Karpas-422 (cell line): ENCODE measurements around the gene ATN1. TPM values are rescaled to one million over a fixed set of nuclear protein-coding genes. Genes with fewer than 3 reads are reported as not detected.
A peak's percentile ranks its signal among the peaks of the same experiment; 100 is the strongest.
"Not testable (repeated sequence)": the region's sequence is repeated elsewhere in the genome, so short reads cannot be mapped to it uniquely, and the experiment has no call there.

Experiments
- DNase-seq: peaks from one replicate; pipeline ENCODE4 v3.0.0-alpha.2; 2015
- H2AFZ ChIP-seq: fragments of 200-600 bp; sonication (generic); 2 replicates; pipeline ENCODE4 v1.6.1; 2014; ENCODE audit warnings: antibody characterized with exemption, low read length, mixed read lengths
- H3K27ac ChIP-seq: fragments of 200-600 bp; sonication (generic); 2 replicates; pipeline ENCODE4 v1.5.1; 2014; ENCODE audit warnings: mild to moderate bottlenecking, low read length, moderate library complexity
- H3K27me3 ChIP-seq: fragments of 200-600 bp; sonication (generic); 2 replicates; pipeline ENCODE4 v1.6.1; 2014; ENCODE audit warnings: low read length, mixed read lengths
- H3K36me3 ChIP-seq: fragments of 200-600 bp; sonication (generic); 2 replicates; pipeline ENCODE4 v1.6.1; 2014; ENCODE audit warnings: low read length, mixed read lengths; ENCODE audit not compliant: insufficient read depth
- H3K4me1 ChIP-seq: fragments of 200-600 bp; sonication (generic); 2 replicates; pipeline ENCODE4 v1.6.1; 2014; ENCODE audit warnings: mild to moderate bottlenecking, low read length, mixed read lengths
- H3K4me2 ChIP-seq: fragments of 200-600 bp; sonication (generic); 2 replicates; pipeline ENCODE4 v1.6.1; 2014; ENCODE audit warnings: low read length, low read depth, mild to moderate bottlenecking; ENCODE audit not compliant: poor library complexity, severe bottlenecking
- H3K4me3 ChIP-seq: fragments of 200-600 bp; sonication (generic); 2 replicates; pipeline ENCODE4 v1.5.1; 2014; ENCODE audit warnings: mild to moderate bottlenecking, antibody characterized with exemption, low read length, mixed read lengths
- H3K79me2 ChIP-seq: fragments of 200-600 bp; sonication (generic); 2 replicates; pipeline ENCODE4 v1.6.1; 2014; ENCODE audit warnings: mild to moderate bottlenecking, low read length, mixed read lengths
- H3K9ac ChIP-seq: fragments of 200-600 bp; sonication (generic); 2 replicates; pipeline ENCODE4 v1.6.0; 2014; ENCODE audit warnings: low read length
- H3K9me2 ChIP-seq: fragments of 200-600 bp; sonication (generic), shearing (Covaris generic); replicated peaks from 2 replicates; pipeline ENCODE4 v1.6.0; 2014; ENCODE audit warnings: mild to moderate bottlenecking, low read length, moderate library complexity; ENCODE audit not compliant: insufficient read depth
- H3K9me3 ChIP-seq: fragments of 300-700, 200-600 bp; sonication (generic); 2 replicates; pipeline ENCODE4 v1.6.1; 2014; ENCODE audit warnings: low read length, mixed read lengths
- H4K20me1 ChIP-seq: fragments of 200-600 bp; sonication (generic); 2 replicates; pipeline ENCODE4 v1.6.1; 2014; ENCODE audit warnings: mild to moderate bottlenecking, antibody characterized with exemption, low read length, low read depth; ENCODE audit not compliant: insufficient read depth
- total RNA-seq: library from RNA; depleted of rRNA; stranded (reverse); fragments of >200 nt; shearing (Covaris generic); gene quantifications from 2 replicates; pipeline ENCODE4 v1.2.3, GENCODE V29; 2014; ENCODE audit warnings: low replicate concordance

Gene ATN1
- total RNA-seq, 1 experiment from 2014 or later = 8.8 TPM

- Histone ChIP-seq H3K9me3 (no peaks in the 10 kb centered on the region), H3K4me3 (no peak overlapping the region), H3K27me3 (no peaks in the 10 kb centered on the region), H3K9ac (no peak overlapping the region), H3K9me2 (no peaks in the 10 kb centered on the region), H3K36me3 (peaks cover 17% of the 10 kb centered on the region; the same call in 1 of the 2 replicates), H3K27ac (no peak overlapping the region), H3K79me2 (no peaks in the 10 kb centered on the region), H3K4me2 (no peak overlapping the region), H4K20me1 (no peaks in the 10 kb centered on the region), H3K4me1 (peaks cover 14% of the 10 kb centered on the region), H2AFZ (no peak overlapping the region)
- DNase-seq = no peak
Measured at GRCh38 chr12:6888360-6888759, 39.4 kb upstream of the ATN1 start.

DNA sequence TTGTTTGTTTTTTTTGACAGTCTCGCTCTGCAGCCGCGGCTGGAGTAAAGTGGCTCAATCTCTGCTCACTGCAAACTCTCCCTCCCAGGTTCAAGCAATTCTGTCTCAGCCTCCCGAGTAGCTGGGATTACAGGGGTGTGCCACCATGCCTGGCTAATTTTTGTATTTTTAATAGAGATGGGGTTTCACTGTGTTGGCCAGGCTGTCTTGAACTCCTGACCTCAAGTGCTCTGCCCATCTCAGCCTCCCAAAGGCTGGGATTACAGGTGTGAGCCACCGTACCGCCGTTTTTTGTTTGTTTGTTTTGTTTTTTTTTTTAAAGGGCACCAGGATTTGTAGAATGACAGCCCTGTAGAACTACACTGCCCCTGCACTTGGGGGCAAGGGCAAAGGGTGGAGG is 39.0 kb upstream of the ATN1 start:
- H4K20me1 ChIP-seq, H3K9ac ChIP-seq, H3K27ac ChIP-seq, H2AFZ ChIP-seq, H3K4me2 ChIP-seq, H3K9me2 ChIP-seq, H3K4me3 ChIP-seq, H3K27me3 ChIP-seq, DNase-seq, H3K9me3 ChIP-seq, H3K79me2 ChIP-seq: not testable (repeated sequence)
- H3K4me1 ChIP-seq = peaks cover 14% of the 10 kb centered on the region
- peaks cover 13% of the 10 kb centered on the region; the same call in 1 of the 2 replicates for H3K36me3 ChIP-seq

GRCh38 chr12:6889775-6890573 is 37.8 kb upstream of the ATN1 start:
- DNase-seq, H3K9me2 ChIP-seq, H2AFZ ChIP-seq, H3K36me3 ChIP-seq, H3K27me3 ChIP-seq, H4K20me1 ChIP-seq, H3K79me2 ChIP-seq, H3K9me3 ChIP-seq: not testable (repeated sequence)
- Histone ChIP-seq H3K9ac (peak overlapping the region; percentile 67; the same call in 1 of the 2 replicates), H3K4me1 (peaks cover 14% of the 10 kb centered on the region), H3K4me3 (peak overlapping the region; percentile 55; the same call in 1 of the 2 replicates), H3K4me2 (peak overlapping the region; percentile 68), H3K27ac (peak overlapping the region; percentile 87)

DNA sequence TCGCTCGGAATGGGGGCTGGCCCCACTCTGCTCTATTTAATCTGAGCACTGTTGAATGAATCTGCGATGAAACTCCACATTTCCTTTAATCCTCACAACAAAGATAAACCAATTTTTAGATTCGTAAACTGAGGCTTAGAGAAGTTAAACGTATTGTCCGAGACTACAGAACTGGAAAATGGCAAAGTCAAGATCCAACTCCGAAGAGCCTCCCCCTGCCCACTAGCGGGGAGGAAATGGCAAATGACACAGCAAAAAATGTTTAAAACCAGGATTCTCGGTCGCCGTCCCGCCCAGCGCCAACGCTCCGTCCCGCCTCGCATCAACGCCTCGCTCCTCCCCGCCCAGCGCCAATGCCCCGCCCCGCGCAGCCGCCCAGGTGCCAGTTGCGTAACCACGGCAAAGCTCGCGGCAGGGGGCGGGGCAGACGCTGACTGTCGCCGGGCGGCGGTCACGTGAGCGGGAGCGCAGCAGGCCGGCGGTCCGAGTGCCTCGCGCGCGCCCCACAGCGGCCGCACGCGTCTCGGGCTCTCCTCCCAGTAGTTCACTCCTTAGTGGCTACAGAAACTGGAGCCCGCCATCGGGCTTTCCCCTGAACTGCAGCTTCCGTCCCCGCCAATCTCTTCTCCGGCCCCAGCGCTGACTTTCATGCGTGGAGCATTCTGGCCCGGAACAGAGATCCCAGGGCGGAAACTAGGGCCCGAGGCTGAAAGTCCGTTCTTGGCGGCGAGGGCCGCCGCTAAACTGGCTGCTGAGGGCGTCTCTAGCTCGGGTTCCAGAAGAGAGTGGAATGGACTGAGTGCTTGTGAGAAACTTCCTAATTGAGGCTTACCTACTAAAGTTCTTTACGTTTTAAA is 36.7 kb upstream of the ATN1 start:
- Histone ChIP-seq H3K9ac (peak overlapping the region; percentile 67), H3K79me2 (no peaks in the 10 kb centered on the region), H4K20me1 (no peaks in the 10 kb centered on the region), H2AFZ (peak overlapping the region; percentile 93; the same call in 1 of the 2 replicates), H3K27ac (peak overlapping the region; percentile 87), H3K4me2 (peak overlapping the region; percentile 68), H3K9me3 (no peaks in the 10 kb centered on the region), H3K36me3 (peaks cover 4% of the 10 kb centered on the region; the same call in 1 of the 2 replicates), H3K27me3 (no peaks in the 10 kb centered on the region), H3K4me3 (peak overlapping the region; percentile 57), H3K4me1 (peaks cover 14% of the 10 kb centered on the region), H3K9me2 (no peaks in the 10 kb centered on the region)
- peak; percentile 99 for DNase-seq

- Histone ChIP-seq H3K9ac (peak overlapping the region; percentile 64), H3K36me3 (peaks cover 4% of the 10 kb centered on the region; the same call in 1 of the 2 replicates)
Measured at GRCh38 chr12:6891646-6892001, 36.1 kb upstream of the ATN1 start.

DNA sequence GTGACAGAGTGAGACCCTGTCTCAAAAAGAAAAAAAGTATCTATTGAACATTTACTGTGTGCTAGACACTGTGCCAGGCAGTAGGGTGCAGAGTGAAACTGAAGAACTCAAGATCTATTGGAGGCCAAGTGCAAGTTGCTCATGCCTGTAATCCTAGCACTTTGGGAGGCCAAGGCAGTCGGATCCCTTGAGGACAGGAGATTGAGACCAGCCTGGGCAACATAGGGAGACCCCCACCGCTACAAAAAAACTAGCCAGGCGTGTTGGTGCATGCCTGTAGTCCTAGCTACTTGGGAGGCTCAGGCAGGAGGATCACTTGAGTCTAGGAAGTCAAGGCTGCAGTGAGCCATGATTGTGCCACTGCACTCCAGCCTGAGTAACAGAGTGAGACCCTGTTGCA is 35.1 kb upstream of the ATN1 start:
- DNase-seq, H3K9me3 ChIP-seq, H4K20me1 ChIP-seq, H3K36me3 ChIP-seq, H3K9me2 ChIP-seq, H3K4me3 ChIP-seq, H3K27me3 ChIP-seq, H3K79me2 ChIP-seq, H3K27ac ChIP-seq, H3K4me2 ChIP-seq, H2AFZ ChIP-seq, H3K9ac ChIP-seq: not testable (repeated sequence)
- H3K4me1 ChIP-seq = peaks cover 14% of the 10 kb centered on the region

More at GRCh38 chr12:6891646-6892001, 36.1 kb upstream of the ATN1 start:
- DNase-seq = no peak
- peak overlapping the region; percentile 68 for H3K4me2 ChIP-seq
- no peaks in the 10 kb centered on the region for H3K27me3 ChIP-seq
- H3K9me2 ChIP-seq = no peaks in the 10 kb centered on the region
- H3K79me2 ChIP-seq = no peaks in the 10 kb centered on the region
- peak overlapping the region; percentile 57; the same call in 1 of the 2 replicates for H3K4me3 ChIP-seq
- no peaks in the 10 kb centered on the region for H4K20me1 ChIP-seq
- H2AFZ ChIP-seq = peak overlapping the region; percentile 93; the same call in 1 of the 2 replicates
- no peak overlapping the region for H3K27ac ChIP-seq
- H3K4me1 ChIP-seq = peaks cover 14% of the 10 kb centered on the region
- H3K9me3 ChIP-seq = no peaks in the 10 kb centered on the region

GRCh38 chr12:6894321-6894720 is 33.4 kb upstream of the ATN1 start:
- Histone ChIP-seq H3K4me3 (no peak overlapping the region), H3K27ac (no peak overlapping the region), H3K9me2 (no peaks in the 10 kb centered on the region), H3K4me2 (no peak overlapping the region), H3K9me3 (no peaks in the 10 kb centered on the region), H4K20me1 (no peaks in the 10 kb centered on the region), H3K79me2 (no peaks in the 10 kb centered on the region), H3K4me1 (peaks cover 14% of the 10 kb centered on the region), H3K36me3 (no peaks in the 10 kb centered on the region), H2AFZ (no peak overlapping the region), H3K9ac (no peak overlapping the region), H3K27me3 (no peaks in the 10 kb centered on the region)
- DNase-seq = no peak

DNA sequence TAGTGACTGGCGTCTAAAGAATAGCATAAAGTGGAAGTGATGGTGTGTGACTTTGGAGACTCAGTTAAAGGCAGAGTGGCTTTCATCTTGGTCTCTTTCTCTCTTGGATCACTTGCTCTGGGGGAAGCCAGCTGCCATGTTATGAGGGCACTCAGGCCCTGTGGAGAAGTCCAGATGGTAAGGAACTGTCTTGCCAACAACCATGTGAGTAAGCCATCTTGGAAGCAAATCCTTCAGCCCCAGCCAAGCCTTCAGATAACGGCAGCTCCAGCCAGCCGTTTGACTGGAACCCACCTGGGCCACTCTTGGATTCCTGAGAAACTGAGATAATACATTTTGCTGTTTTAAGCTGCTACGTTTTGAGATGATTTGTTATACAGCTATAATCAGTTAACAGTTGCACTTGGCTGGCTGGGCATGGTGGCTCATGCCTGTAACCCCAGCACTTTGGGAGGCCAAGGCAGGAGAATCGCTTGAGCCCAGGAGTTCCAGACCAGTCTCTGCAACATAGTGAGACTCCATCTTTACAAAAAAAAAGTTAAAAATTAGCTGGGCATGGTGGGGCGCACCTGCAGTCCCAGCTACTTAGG is 30.8 kb upstream of the ATN1 start:
- H2AFZ ChIP-seq = no peak overlapping the region
- H3K27ac ChIP-seq = no peak overlapping the region
- H3K79me2 ChIP-seq = no peaks in the 10 kb centered on the region
- no peak overlapping the region for H3K4me3 ChIP-seq
- H3K36me3 ChIP-seq = no peaks in the 10 kb centered on the region
- no peaks in the 10 kb centered on the region for H3K9me3 ChIP-seq
- no peaks in the 10 kb centered on the region for H4K20me1 ChIP-seq
- H3K4me1 ChIP-seq = peaks cover 4% of the 10 kb centered on the region; the same call in 1 of the 2 replicates
- H3K27me3 ChIP-seq = no peaks in the 10 kb centered on the region
- H3K4me2 ChIP-seq = no peak overlapping the region
- DNase-seq = no peak
- 0 out of 2 replicates have a peak overlapping the region, but pooled peaks have one; percentile 7 for H3K9ac ChIP-seq
- H3K9me2 ChIP-seq = no peaks in the 10 kb centered on the region
